H9 (cell line): Measurements from ENCODE around the gene LRP1B. TPM values are rescaled to one million over a fixed set of nuclear protein-coding genes. Genes with fewer than 3 reads are reported as not detected.

Source experiments
- DNase-seq: peaks from one replicate; pipeline ENCODE4 v3.0.0-alpha.2; 2017
- H2AFZ ChIP-seq: one replicate; pipeline ENCODE4 v1.6.1; 2013; ENCODE audit warnings: mild to moderate bottlenecking, low read length, control low read depth, moderate library complexity
- H2AK5ac ChIP-seq: 2 replicates; pipeline ENCODE4 v1.6.1; 2013; ENCODE audit warnings: low read length, control low read depth, mixed read lengths; ENCODE audit not compliant: insufficient read length
- H2BK120ac ChIP-seq: one replicate; pipeline ENCODE4 v1.6.1; 2013; ENCODE audit warnings: low read depth, mild to moderate bottlenecking, low read length, control low read depth, inconsistent platforms; ENCODE audit not compliant: poor library complexity, severe bottlenecking
- H2BK12ac ChIP-seq: 2 replicates; pipeline ENCODE4 v1.6.1; 2013; ENCODE audit warnings: low read length, control low read depth, mixed read lengths, low read depth; ENCODE audit not compliant: insufficient read length
- H2BK15ac ChIP-seq: 2 replicates; pipeline ENCODE4 v1.6.1; 2013; ENCODE audit warnings: low read depth, low read length, control low read depth
- H2BK20ac ChIP-seq: one replicate; pipeline ENCODE4 v1.6.1; 2013; ENCODE audit warnings: low read depth, mild to moderate bottlenecking, low read length, control low read depth, inconsistent platforms; ENCODE audit not compliant: poor library complexity, severe bottlenecking
- H2BK5ac ChIP-seq: 2 replicates; pipeline ENCODE4 v1.6.1; 2013; ENCODE audit warnings: low read length, control low read depth, mixed read lengths; ENCODE audit not compliant: insufficient read length
- H3K14ac ChIP-seq: 2 replicates; pipeline ENCODE4 v1.6.1; 2013; ENCODE audit warnings: low read length, control low read depth; ENCODE audit not compliant: insufficient read depth
- H3K18ac ChIP-seq: 2 replicates; pipeline ENCODE4 v1.6.1; 2013; ENCODE audit warnings: low read depth, mild to moderate bottlenecking, mixed read lengths, low read length, control low read depth; ENCODE audit not compliant: insufficient read length
- H3K23ac ChIP-seq: 2 replicates; pipeline ENCODE4 v1.6.1; 2013; ENCODE audit warnings: low read length, control low read depth, mixed read lengths, low read depth; ENCODE audit not compliant: insufficient read length
- H3K23me2 ChIP-seq: 2 replicates; pipeline ENCODE4 v1.6.1; 2013; ENCODE audit warnings: low read depth, mild to moderate bottlenecking, mixed read lengths, low read length, control low read depth; ENCODE audit not compliant: insufficient read length, poor library complexity, severe bottlenecking
- H3K27ac ChIP-seq: 2 replicates; pipeline ENCODE4 v1.5.1; 2013; ENCODE audit warnings: low read length, control low read depth, mixed read lengths, low read depth; ENCODE audit not compliant: insufficient read length
- H3K27me3 ChIP-seq: 2 replicates; pipeline ENCODE4 v1.6.1; 2013; ENCODE audit warnings: low read length, control low read depth, inconsistent platforms; ENCODE audit not compliant: insufficient read depth
- H3K4ac ChIP-seq: 2 replicates; pipeline ENCODE4 v1.6.1; 2013; ENCODE audit warnings: low read depth, mild to moderate bottlenecking, control low read depth, inconsistent platforms, low read length, moderate library complexity
- H3K4me1 ChIP-seq: 2 replicates; pipeline ENCODE4 v1.6.1; 2013; ENCODE audit warnings: low read length, control low read depth, inconsistent platforms; ENCODE audit not compliant: insufficient read depth
- H3K4me2 ChIP-seq: 2 replicates; pipeline ENCODE4 v1.6.1; 2013; ENCODE audit warnings: low read length, control low read depth, mixed read lengths; ENCODE audit not compliant: insufficient read length, insufficient read depth
- H3K56ac ChIP-seq: 2 replicates; pipeline ENCODE4 v1.6.1; 2013; ENCODE audit warnings: low read depth, mild to moderate bottlenecking, mixed read lengths, low read length, control low read depth; ENCODE audit not compliant: insufficient read length
- H3K79me1 ChIP-seq: 2 replicates; pipeline ENCODE4 v1.6.1; 2013; ENCODE audit warnings: low read depth, mild to moderate bottlenecking, moderate library complexity, low read length, control low read depth, inconsistent platforms; ENCODE audit not compliant: insufficient read depth, poor library complexity, severe bottlenecking
- H3K79me2 ChIP-seq: 2 replicates; pipeline ENCODE4 v1.6.1; 2013; ENCODE audit warnings: low read length, control low read depth, inconsistent platforms; ENCODE audit not compliant: insufficient read depth
- H3K9ac ChIP-seq: 2 replicates; pipeline ENCODE4 v1.6.1; 2013; ENCODE audit warnings: low read length, control low read depth, mixed read lengths; ENCODE audit not compliant: insufficient read length; ENCODE audit errors: extremely low read depth
- H3K9me3 ChIP-seq: one replicate; pipeline ENCODE4 v1.6.1; 2013; ENCODE audit warnings: low read depth, low read length, inconsistent platforms; ENCODE audit not compliant: control insufficient read depth
- H3T11ph ChIP-seq: one replicate; pipeline ENCODE4 v1.6.1; 2013; ENCODE audit warnings: mild to moderate bottlenecking, low read length, control low read depth, inconsistent platforms
- H4K20me1 ChIP-seq: one replicate; pipeline ENCODE4 v1.6.1; 2013; ENCODE audit not compliant: control insufficient read depth, insufficient read length, insufficient read depth
- H4K5ac ChIP-seq: 2 replicates; pipeline ENCODE4 v1.6.1; 2013; ENCODE audit warnings: low read depth, mild to moderate bottlenecking, mixed read lengths, low read length, control low read depth; ENCODE audit not compliant: insufficient read length
- H4K8ac ChIP-seq: replicated peaks from 2 replicates; pipeline ENCODE4 v1.6.1; 2013; ENCODE audit warnings: low read length, control low read depth, mixed read lengths, low read depth; ENCODE audit not compliant: insufficient read length
- H4K91ac ChIP-seq: 2 replicates; pipeline ENCODE4 v1.6.1; 2013; ENCODE audit warnings: low read depth, mild to moderate bottlenecking, moderate library complexity, mixed read lengths, low read length, control low read depth; ENCODE audit not compliant: insufficient read length
- H3K27ac Mint-ChIP-seq, 3 experiments: 2 replicates in 2 of 3; 3 replicates in 1 of 3; pipeline ENCODE4 v1.8.0; 2020 to 2021; ENCODE audit warnings: mixed read lengths in 3 of 3, mild to moderate bottlenecking in 1 of 3, moderate library complexity in 1 of 3
- H3K27me3 Mint-ChIP-seq: 2 replicates; pipeline ENCODE4 v1.8.0; 2021; ENCODE audit warnings: low read depth, mild to moderate bottlenecking, moderate library complexity, mixed read lengths
- H3K36me3 Mint-ChIP-seq, 3 experiments: 2 replicates in 2 of 3; 3 replicates in 1 of 3; pipeline ENCODE4 v1.8.0; 2020 to 2021; ENCODE audit warnings: low read depth in 3 of 3, mixed read lengths in 3 of 3; ENCODE audit not compliant: insufficient read depth in 1 of 3
- H3K4me1 Mint-ChIP-seq, 2 experiments: 2 replicates each; pipeline ENCODE4 v1.8.0; 2020; ENCODE audit warnings: mixed read lengths in 2 of 2
- H3K4me3 Mint-ChIP-seq, 2 experiments: 2 replicates in 1 of 2; 3 replicates in 1 of 2; pipeline ENCODE4 v1.8.0; 2020 to 2021; ENCODE audit warnings: mild to moderate bottlenecking in 2 of 2, mixed read lengths in 2 of 2, moderate library complexity in 1 of 2
- H3K9me3 Mint-ChIP-seq, 2 experiments: 2 replicates in 1 of 2; 3 replicates in 1 of 2; pipeline ENCODE4 v1.8.0; 2020; ENCODE audit warnings: mild to moderate bottlenecking in 2 of 2, mixed read lengths in 2 of 2, moderate library complexity in 1 of 2
- CTCF ChIP-seq: fragments of 200-600 bp; sonication (generic); conservative IDR thresholded peaks from 3 replicates; pipeline ENCODE4 v1.8.0; 2021; ENCODE audit warnings: antibody characterized with exemption, mild to moderate bottlenecking
- WGBS: extraction: QIAGEN DNeasy Blood & Tissue Kit; methylation state at CpG from one replicate; pipeline ENCODE4 v1.1.7; 2013; ENCODE audit warnings: missing lambda C conversion rate, low lambda C conversion rate, mixed read lengths; ENCODE audit not compliant: insufficient read length; ENCODE audit errors: extremely low coverage; 5-methylcytosine and 5-hydroxymethylcytosine counted together
- total RNA-seq: library from RNA; stranded (reverse); gene quantifications from 2 replicates; pipeline ENCODE4 v1.2.1, GENCODE V29; 2021

Gene LRP1B
- total RNA-seq, 1 experiment from 2014 or later, result not detected

DNA sequence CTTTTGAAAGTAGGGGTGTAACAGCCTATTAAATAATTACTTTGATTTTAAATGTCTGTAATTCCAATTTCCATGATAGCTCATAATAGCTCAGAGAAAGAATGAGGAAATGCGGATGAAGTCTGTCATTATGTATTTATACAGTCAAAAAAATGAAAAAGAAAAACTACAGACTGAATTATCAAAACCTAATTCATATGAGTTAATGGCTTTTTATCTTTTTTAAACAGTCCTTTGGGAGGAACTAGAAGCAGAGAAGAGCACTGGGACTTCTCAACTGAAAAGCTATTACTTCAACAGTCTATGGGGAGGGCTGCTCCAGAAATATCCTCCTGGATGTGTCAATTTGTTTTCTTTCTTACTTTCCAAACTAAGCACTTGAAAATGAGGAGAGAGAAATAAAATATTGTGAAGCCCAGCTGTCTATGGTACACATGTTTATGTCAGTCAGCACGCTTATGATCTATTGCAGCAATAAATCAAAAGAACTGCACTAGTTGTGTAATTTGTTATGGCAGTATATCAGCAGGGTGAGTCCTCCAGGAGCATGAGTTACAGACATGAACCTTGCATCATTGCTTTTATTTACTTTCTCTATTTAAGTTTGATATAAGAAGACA is 1550.2 kb downstream of the LRP1B start:
- H2BK5ac ChIP-seq, result no peak overlapping the region
- no CpG with 5 or more reads among the region's 2 CpGs for WGBS
- H2BK12ac ChIP-seq, result no peak overlapping the region
- H2BK120ac ChIP-seq, result no peak overlapping the region
- H3K4me1 ChIP-seq, result no peaks in the 10 kb centered on the region
- no peak overlapping the region for H3K27ac ChIP-seq
- no peak overlapping the region for H4K8ac ChIP-seq
- no peak overlapping the region for H2AK5ac ChIP-seq
- H4K5ac ChIP-seq, result no peak overlapping the region
- no peak overlapping the region for H3K14ac ChIP-seq
- no peak overlapping the region for H3K18ac ChIP-seq
- Mint-ChIP-seq H3K27me3 (no peaks in the 10 kb centered on the region), H3K4me1 (no peaks in the 10 kb centered on the region), H3K36me3 (0 out of 7 replicates have a peak, but pooled peaks cover 0 to 1% (median 0%) of the 10 kb centered on the region in 3 experiments), H3K9me3 (no peaks in the 10 kb centered on the region), H3K4me3 (no peak overlapping the region), H3K27ac (no peak overlapping the region)
- no peak overlapping the region for H3K4ac ChIP-seq
- no peak for DNase-seq
- no peak overlapping the region for H3K9ac ChIP-seq
- H2BK15ac ChIP-seq, result no peak overlapping the region
- H3K23ac ChIP-seq, result no peak overlapping the region
- no peak overlapping the region for H4K91ac ChIP-seq
- H3K9me3 ChIP-seq, result no peaks in the 10 kb centered on the region
- H2BK20ac ChIP-seq, result no peak overlapping the region
- H3T11ph ChIP-seq, result no peak overlapping the region
- TF ChIP-seq CTCF, result no peak
- H2AFZ ChIP-seq, result no peak overlapping the region
- H3K4me2 ChIP-seq, result no peak overlapping the region
- no peaks in the 10 kb centered on the region for H3K79me2 ChIP-seq
- H3K27me3 ChIP-seq, result no peaks in the 10 kb centered on the region
- H3K79me1 ChIP-seq, result no peaks in the 10 kb centered on the region
- H4K20me1 ChIP-seq, result no peaks in the 10 kb centered on the region
- no peak overlapping the region for H3K56ac ChIP-seq
- H3K23me2 ChIP-seq, result no peaks in the 10 kb centered on the region
